ENCODE measurements around the gene NUP214.

DNA sequence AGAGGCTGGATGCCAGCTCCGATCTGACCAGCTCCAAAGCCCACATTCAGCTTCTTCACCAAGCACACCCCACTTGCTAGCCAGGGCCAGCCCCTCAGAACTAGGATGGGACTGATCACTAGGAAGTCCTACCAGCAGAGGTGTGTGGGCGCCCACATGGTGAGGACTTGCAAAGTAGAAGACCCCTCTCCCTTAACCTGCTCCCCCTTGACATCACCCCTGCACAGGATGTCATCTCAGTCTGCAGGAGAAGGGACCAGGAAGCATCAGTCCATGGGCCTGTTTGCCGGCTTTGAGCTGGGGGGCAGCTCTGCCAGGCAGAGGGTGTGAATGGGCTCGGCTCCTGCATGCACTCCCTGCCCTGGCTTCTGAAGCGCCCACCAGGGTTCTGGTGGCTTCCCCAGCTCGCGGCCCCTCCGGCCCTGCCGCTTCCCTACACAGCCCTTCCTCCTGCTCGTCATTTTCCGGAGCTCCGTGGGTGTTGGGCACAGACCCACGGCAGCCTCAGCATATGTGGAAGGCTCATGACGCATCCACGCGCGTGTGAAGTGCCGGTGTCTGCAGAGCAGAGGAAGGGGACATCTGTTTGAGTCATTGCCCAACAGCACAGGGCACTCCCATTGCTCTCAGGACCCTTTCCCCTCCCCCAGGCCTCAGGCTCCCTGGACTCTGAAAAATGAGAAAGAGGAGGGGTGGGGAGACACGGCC lies 154.6 kb downstream of the NUP214 start:
- TF ChIP-seq, protein P1, sequence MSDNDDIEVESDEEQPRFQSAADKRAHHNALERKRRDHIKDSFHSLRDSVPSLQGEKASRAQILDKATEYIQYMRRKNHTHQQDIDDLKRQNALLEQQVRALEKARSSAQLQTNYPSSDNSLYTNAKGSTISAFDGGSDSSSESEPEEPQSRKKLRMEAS (IDR thresholded peaks at IDR 0.05): no peak
- no peak for TF ChIP-seq YY1 (IDR thresholded peaks at IDR 0.05; ENCODE audit: extremely low read depth, insufficient replicate concordance, low read depth, low read length)
- TF ChIP-seq EZH2phosphoT487 (IDR thresholded peaks at IDR 0.05; ENCODE audit: borderline replicate concordance): no peak
- TF ChIP-seq, protein P2, sequence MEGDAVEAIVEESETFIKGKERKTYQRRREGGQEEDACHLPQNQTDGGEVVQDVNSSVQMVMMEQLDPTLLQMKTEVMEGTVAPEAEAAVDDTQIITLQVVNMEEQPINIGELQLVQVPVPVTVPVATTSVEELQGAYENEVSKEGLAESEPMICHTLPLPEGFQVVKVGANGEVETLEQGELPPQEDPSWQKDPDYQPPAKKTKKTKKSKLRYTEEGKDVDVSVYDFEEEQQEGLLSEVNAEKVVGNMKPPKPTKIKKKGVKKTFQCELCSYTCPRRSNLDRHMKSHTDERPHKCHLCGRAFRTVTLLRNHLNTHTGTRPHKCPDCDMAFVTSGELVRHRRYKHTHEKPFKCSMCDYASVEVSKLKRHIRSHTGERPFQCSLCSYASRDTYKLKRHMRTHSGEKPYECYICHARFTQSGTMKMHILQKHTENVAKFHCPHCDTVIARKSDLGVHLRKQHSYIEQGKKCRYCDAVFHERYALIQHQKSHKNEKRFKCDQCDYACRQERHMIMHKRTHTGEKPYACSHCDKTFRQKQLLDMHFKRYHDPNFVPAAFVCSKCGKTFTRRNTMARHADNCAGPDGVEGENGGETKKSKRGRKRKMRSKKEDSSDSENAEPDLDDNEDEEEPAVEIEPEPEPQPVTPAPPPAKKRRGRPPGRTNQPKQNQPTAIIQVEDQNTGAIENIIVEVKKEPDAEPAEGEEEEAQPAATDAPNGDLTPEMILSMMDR (IDR thresholded peaks at IDR 0.05 in 2 of 3, conservative IDR thresholded peaks at IDR 0.05 in 1 of 3; ENCODE audit: borderline replicate concordance in 1 of 3, insufficient read depth in 1 of 3, low read depth in 2 of 3, low read length in 2 of 3): no peak
- TF ChIP-seq CEBPB (IDR thresholded peaks at IDR 0.05; ENCODE audit: low read depth): no peak
- TF ChIP-seq CBX3 (IDR thresholded peaks at IDR 0.05; ENCODE audit: low read depth): no peak
- no peak for TF ChIP-seq POLR2A (IDR thresholded peaks at IDR 0.05; ENCODE audit: borderline replicate concordance, extremely low read depth, insufficient read depth, insufficient read length)
- TF ChIP-seq POLR2AphosphoS5 (IDR thresholded peaks at IDR 0.05; ENCODE audit: low read depth, low read length): no peak
- no peak for TF ChIP-seq EZH2 (IDR thresholded peaks at IDR 0.05)
- TF ChIP-seq ZFX (IDR thresholded peaks at IDR 0.05): no peak
- no peak for TF ChIP-seq SRF (IDR thresholded peaks at IDR 0.05; ENCODE audit: low read depth)
- TF ChIP-seq RAD21 (IDR thresholded peaks at IDR 0.05; ENCODE audit: low read depth): no peak
- no peak for TF ChIP-seq SIN3A (IDR thresholded peaks at IDR 0.05; ENCODE audit: low read depth)
- no peak for TF ChIP-seq SP1 (IDR thresholded peaks at IDR 0.05; ENCODE audit: low read depth)
